HAP-1 (cell line): ENCODE results near the gene RBP3.

Experiments
- DNase-seq, 2 experiments: peaks; one replicate each; pipeline ENCODE4 v3.0.0-alpha.2; 2016 to 2020; ENCODE audit warnings: low spot score in 2 of 2
- H3K27me3 ChIP-seq: fragments of 250-450 bp; sonication (Bioruptor Pico); 2 replicates; pipeline ENCODE4 v1.5.1; 2020; ENCODE audit warnings: low read depth, mild to moderate bottlenecking, moderate library complexity
- H3K36me3 ChIP-seq: fragments of 250-450 bp; sonication (Bioruptor Pico); replicated peaks from 2 replicates; pipeline ENCODE4 v1.5.1; 2020; ENCODE audit warnings: mild to moderate bottlenecking
- H3K4me1 ChIP-seq: fragments of 250-450 bp; sonication (Bioruptor Pico); 2 replicates; pipeline ENCODE4 v1.5.1; 2020; ENCODE audit warnings: mild to moderate bottlenecking
- H3K4me3 ChIP-seq: fragments of 250-450 bp; sonication (Bioruptor Pico); 2 replicates; pipeline ENCODE4 v1.5.1; 2020; ENCODE audit warnings: mild to moderate bottlenecking, moderate library complexity
- H3K9me3 ChIP-seq: fragments of 250-450 bp; sonication (Bioruptor Pico); 2 replicates; pipeline ENCODE4 v1.5.1; 2020; ENCODE audit warnings: mild to moderate bottlenecking, moderate library complexity
- in situ Hi-C: fragments of 300-500 bp; cut with MboI; formaldehyde crosslinking; loops from 3 replicates; pipeline ENCODE4 v1.14.3; 2020; ENCODE audit warnings: low sequenced_read_pairs, inconsistent platforms, mixed read lengths

The RBP3 gene

GRCh38 chr10:47323087-47323486 lies 25.1 kb upstream of the RBP3 start:
- DNase-seq: no peak
- H3K27me3 ChIP-seq: no peaks in the 10 kb centered on the region
- no peak overlapping the region for H3K4me3 ChIP-seq
- H3K36me3 ChIP-seq: no peaks in the 10 kb centered on the region
- no peaks in the 10 kb centered on the region for H3K9me3 ChIP-seq
- in situ Hi-C loops: no loop called here
- H3K4me1 ChIP-seq: no peaks in the 10 kb centered on the region

GRCh38 chr10:47323636-47324296 lies 24.4 kb upstream of the RBP3 start:
- no peaks in the 10 kb centered on the region for H3K27me3 ChIP-seq
- no peak overlapping the region for H3K4me3 ChIP-seq
- H3K9me3 ChIP-seq: no peaks in the 10 kb centered on the region
- H3K36me3 ChIP-seq: no peaks in the 10 kb centered on the region
- no peaks in the 10 kb centered on the region for H3K4me1 ChIP-seq
- DNase-seq: no peak
- in situ Hi-C loops: no loop called here

- Histone ChIP-seq H3K36me3 (no peaks in the 10 kb centered on the region), H3K9me3 (no peaks in the 10 kb centered on the region), H3K4me1 (no peaks in the 10 kb centered on the region), H3K27me3 (no peaks in the 10 kb centered on the region), H3K4me3 (no peak overlapping the region)
- in situ Hi-C loops: no loop called here
- no peak for DNase-seq
Observed at GRCh38 chr10:47325303-47326291, 22.6 kb upstream of the RBP3 start.

- DNase-seq: no peak
- Histone ChIP-seq H3K9me3 (no peaks in the 10 kb centered on the region), H3K36me3 (no peaks in the 10 kb centered on the region), H3K27me3 (no peaks in the 10 kb centered on the region), H3K4me1 (no peaks in the 10 kb centered on the region), H3K4me3 (no peak overlapping the region)
- in situ Hi-C loops: no loop called here
Observed at GRCh38 chr10:47326306-47326926, 21.7 kb upstream of the RBP3 start.

GRCh38 chr10:47326927-47327330 lies 21.2 kb upstream of the RBP3 start:
- in situ Hi-C loops: no loop called here

GRCh38 chr10:47329855-47330254 lies 18.3 kb upstream of the RBP3 start:
- DNase-seq: no peak
- Histone ChIP-seq H3K27me3 (no peaks in the 10 kb centered on the region), H3K4me1 (no peaks in the 10 kb centered on the region), H3K4me3 (no peak overlapping the region), H3K9me3 (no peaks in the 10 kb centered on the region), H3K36me3 (no peaks in the 10 kb centered on the region)
- in situ Hi-C loops: no loop called here

More at GRCh38 chr10:47326927-47327330, 21.2 kb upstream of the RBP3 start:
- H3K4me1 ChIP-seq: no peaks in the 10 kb centered on the region
- no peak for DNase-seq
- no peaks in the 10 kb centered on the region for H3K9me3 ChIP-seq
- no peak overlapping the region for H3K4me3 ChIP-seq
- no peaks in the 10 kb centered on the region for H3K27me3 ChIP-seq
- H3K36me3 ChIP-seq: no peaks in the 10 kb centered on the region

GRCh38 chr10:47330366-47330765 lies 17.8 kb upstream of the RBP3 start:
- in situ Hi-C loops: no loop called here
- no peak for DNase-seq

GRCh38 chr10:47330804-47331203 lies 17.4 kb upstream of the RBP3 start:
- Histone ChIP-seq H3K36me3 (no peaks in the 10 kb centered on the region), H3K4me1 (no peaks in the 10 kb centered on the region), H3K4me3 (no peak overlapping the region), H3K27me3 (no peaks in the 10 kb centered on the region), H3K9me3 (no peaks in the 10 kb centered on the region)
- no peak for DNase-seq
- in situ Hi-C loops: no loop called here

More at GRCh38 chr10:47330366-47330765, 17.8 kb upstream of the RBP3 start:
- Histone ChIP-seq H3K9me3 (no peaks in the 10 kb centered on the region), H3K36me3 (no peaks in the 10 kb centered on the region), H3K4me3 (no peak overlapping the region), H3K4me1 (no peaks in the 10 kb centered on the region), H3K27me3 (no peaks in the 10 kb centered on the region)

- H3K36me3 ChIP-seq: no peaks in the 10 kb centered on the region
- DNase-seq: no peak
- no peaks in the 10 kb centered on the region for H3K27me3 ChIP-seq
- no peaks in the 10 kb centered on the region for H3K9me3 ChIP-seq
- H3K4me1 ChIP-seq: no peaks in the 10 kb centered on the region
- in situ Hi-C loops: no loop called here
- H3K4me3 ChIP-seq: no peak overlapping the region
Observed at GRCh38 chr10:47331491-47331890, 16.7 kb upstream of the RBP3 start.

GRCh38 chr10:47331954-47332353 lies 16.2 kb upstream of the RBP3 start:
- Histone ChIP-seq H3K4me3 (no peak overlapping the region), H3K9me3 (no peaks in the 10 kb centered on the region), H3K27me3 (no peaks in the 10 kb centered on the region), H3K36me3 (no peaks in the 10 kb centered on the region), H3K4me1 (no peaks in the 10 kb centered on the region)
- in situ Hi-C loops: no loop called here
- no peak for DNase-seq

- Histone ChIP-seq H3K36me3 (no peaks in the 10 kb centered on the region), H3K4me3 (no peak overlapping the region), H3K27me3 (no peaks in the 10 kb centered on the region), H3K9me3 (no peaks in the 10 kb centered on the region), H3K4me1 (no peaks in the 10 kb centered on the region)
- no peak for DNase-seq
- in situ Hi-C loops: no loop called here
Observed at GRCh38 chr10:47332371-47332770, 15.8 kb upstream of the RBP3 start.

GRCh38 chr10:47332946-47333345 lies 15.2 kb upstream of the RBP3 start:
- Histone ChIP-seq H3K27me3 (no peaks in the 10 kb centered on the region), H3K36me3 (no peaks in the 10 kb centered on the region), H3K4me3 (no peak overlapping the region), H3K4me1 (no peaks in the 10 kb centered on the region), H3K9me3 (no peaks in the 10 kb centered on the region)
- in situ Hi-C loops: no loop called here
- DNase-seq: no peak

GRCh38 chr10:47333532-47333931 lies 14.6 kb upstream of the RBP3 start:
- DNase-seq: no peak
- Histone ChIP-seq H3K4me1 (no peaks in the 10 kb centered on the region), H3K9me3 (no peaks in the 10 kb centered on the region), H3K27me3 (no peaks in the 10 kb centered on the region), H3K36me3 (no peaks in the 10 kb centered on the region), H3K4me3 (no peak overlapping the region)
- in situ Hi-C loops: no loop called here
